ENCODE data around the gene PHRF1.
A peak's percentile ranks its signal among the peaks of the same experiment; 100 is the strongest.

The PHRF1 gene

DNA sequence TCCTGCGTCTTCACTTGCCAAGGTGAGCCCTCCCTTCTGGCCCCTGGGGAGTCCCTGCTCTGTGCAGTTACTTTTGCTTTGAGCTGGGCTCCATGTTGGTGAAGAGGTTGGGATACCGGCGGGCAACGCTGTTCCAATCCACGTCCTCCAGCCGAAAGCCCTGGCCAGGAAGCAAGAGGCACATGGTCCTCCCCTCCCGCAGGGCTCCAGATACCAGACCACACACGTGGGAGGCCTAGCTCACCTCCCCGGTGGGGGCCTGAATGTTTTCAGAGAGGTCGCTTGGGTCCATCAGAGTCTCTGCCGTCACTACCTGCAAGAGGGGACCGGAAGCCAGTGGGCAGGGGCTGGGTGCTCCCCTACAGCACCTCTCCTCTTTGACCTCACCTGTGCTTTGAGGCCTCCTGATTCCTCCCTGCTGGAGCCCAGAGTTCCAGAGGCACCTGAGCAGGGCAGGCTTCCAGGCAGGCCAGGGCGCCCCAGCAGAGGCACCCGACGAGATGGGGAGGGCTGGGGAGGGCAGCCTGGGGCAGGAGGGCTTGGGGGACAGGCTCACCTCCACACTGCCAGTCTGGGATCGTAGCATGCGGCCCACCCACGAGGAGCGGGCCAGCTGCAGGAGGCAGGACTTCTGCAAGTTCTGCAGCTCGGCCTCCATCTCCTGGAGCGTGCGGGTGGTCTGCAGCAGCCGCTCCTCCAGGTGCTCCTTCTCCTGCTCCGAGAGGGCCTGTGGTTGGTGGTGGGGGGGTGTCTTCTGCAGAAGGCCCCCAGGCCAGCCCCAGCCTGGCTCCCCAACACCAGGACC lies 18.7 kb upstream of the PHRF1 start:
- no peak for DNase-seq

- no peak for DNase-seq
Observed at GRCh38 chr11:558503-558902, 17.8 kb upstream of the PHRF1 start.

DNA sequence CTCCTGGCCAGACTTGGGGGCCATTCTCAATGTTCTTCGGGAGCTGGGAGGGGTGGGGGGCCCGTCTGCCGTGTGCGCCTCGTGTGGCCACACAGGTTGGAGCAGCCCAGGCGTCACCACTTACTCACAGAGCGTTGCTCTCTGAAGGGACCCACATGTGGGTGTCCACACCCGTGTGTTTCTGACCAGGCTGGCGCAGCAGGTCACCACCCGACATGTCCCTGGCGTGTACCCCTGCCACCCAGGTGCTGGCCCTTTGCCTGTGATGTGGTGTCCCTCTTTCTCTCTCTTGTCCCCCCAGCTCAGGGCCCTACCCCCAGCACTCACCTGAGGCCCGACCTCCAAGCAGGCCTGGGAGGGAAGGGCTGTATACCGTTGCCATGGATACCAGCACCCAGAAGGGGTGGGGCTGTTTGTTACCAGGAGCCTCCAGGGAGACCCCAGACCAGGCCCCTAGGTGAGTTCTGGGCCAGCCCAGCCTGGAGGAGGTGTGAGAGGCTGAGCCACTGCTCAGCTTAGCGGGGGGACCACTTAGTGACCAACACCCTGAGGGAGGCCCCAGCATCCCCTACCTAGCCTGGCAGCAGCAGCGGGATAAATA lies 17.1 kb upstream of the PHRF1 start:
- DNase-seq = no peak

DNA sequence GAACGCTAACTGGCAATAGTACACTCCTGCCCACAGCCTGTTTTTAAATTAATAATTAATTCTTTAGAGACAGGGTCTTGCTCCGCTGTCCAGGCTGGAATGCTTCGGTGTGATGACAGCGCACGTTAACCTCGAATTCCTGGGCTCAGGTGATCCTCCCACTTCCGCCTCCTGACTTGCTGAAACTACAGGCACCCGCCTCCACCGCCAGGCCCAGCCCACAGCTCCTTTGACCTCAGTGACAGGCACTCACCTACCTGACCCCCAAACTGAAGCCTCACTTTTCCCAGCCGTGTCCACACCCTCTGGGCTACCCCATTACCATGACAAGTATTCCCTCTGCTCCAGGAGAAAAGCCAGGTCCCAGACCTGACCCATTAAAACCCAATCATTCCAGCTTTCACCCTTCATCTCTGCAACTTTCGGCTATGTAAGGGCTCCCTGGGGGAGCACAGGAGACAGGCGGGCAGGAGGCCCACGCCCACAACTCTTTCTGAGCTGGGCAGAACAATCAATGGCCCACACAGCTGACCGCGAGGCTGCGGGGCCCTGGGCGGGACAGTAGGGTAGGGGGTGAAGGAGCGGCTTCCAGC lies 16.5 kb upstream of the PHRF1 start:
- DNase-seq = no peak

- peak; percentile 75 to 92 for DNase-seq
Observed at GRCh38 chr11:560305-561147, 15.7 kb upstream of the PHRF1 start, which contains the start of the genes LMNTD2 and RASSF7. TSS of gene LMNTD2 (minus strand) at chr11:560738. CDS start at chr11:560716, 22 bp downstream. TSS of gene RASSF7 (plus strand) at chr11:560970. CDS start at chr11:561769, 799 bp downstream.

DNA sequence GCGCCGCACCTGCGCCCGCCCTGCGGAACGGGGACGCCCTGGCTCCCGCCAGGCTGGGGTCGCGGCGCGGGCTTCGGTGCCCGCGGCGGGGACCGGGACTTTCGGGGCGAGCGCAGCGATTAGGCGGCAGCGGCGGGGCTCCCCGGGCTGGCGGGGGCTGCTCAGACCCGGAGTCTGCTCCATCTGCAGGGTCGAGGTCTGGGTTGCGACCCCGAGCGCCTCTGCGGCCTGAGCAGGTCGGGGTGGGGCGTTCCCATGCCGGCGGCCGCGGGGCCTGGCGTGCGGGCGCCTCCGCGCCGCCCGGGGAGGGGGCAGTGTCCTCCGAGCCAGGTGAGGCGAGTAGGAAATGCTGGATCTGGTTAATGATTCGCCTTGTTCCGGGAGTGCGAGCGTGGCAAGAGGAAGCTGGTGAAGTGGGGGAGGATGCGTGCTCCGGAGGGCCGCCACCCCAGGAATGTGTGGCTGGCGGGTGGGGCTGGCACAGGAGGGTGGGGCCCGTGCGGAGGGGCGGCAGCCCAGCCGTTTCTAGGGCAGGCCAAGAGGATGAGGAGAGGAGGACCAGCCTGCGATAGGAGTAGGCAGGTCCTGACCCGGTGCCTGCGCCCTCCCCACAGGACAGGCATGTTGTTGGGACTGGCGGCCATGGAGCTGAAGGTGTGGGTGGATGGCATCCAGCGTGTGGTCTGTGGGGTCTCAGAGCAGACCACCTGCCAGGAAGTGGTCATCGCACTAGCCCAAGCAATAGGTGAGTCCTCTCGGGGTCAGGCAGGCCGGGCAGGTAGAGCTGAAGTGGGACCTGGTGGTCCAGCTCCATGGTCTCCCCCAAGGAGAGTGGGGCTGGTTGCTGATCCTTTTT lies 14.9 kb upstream of the PHRF1 start:
- no peak for DNase-seq

DNA sequence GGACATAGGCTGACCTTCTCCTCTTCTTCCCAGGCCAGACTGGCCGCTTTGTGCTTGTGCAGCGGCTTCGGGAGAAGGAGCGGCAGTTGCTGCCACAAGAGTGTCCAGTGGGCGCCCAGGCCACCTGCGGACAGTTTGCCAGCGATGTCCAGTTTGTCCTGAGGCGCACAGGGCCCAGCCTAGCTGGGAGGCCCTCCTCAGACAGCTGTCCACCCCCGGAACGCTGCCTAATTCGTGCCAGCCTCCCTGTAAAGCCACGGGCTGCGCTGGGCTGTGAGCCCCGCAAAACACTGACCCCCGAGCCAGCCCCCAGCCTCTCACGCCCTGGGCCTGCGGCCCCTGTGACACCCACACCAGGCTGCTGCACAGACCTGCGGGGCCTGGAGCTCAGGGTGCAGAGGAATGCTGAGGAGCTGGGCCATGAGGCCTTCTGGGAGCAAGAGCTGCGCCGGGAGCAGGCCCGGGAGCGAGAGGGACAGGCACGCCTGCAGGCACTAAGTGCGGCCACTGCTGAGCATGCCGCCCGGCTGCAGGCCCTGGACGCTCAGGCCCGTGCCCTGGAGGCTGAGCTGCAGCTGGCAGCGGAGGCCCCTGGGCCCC lies 14.1 kb upstream of the PHRF1 start:
- no peak for DNase-seq

DNA sequence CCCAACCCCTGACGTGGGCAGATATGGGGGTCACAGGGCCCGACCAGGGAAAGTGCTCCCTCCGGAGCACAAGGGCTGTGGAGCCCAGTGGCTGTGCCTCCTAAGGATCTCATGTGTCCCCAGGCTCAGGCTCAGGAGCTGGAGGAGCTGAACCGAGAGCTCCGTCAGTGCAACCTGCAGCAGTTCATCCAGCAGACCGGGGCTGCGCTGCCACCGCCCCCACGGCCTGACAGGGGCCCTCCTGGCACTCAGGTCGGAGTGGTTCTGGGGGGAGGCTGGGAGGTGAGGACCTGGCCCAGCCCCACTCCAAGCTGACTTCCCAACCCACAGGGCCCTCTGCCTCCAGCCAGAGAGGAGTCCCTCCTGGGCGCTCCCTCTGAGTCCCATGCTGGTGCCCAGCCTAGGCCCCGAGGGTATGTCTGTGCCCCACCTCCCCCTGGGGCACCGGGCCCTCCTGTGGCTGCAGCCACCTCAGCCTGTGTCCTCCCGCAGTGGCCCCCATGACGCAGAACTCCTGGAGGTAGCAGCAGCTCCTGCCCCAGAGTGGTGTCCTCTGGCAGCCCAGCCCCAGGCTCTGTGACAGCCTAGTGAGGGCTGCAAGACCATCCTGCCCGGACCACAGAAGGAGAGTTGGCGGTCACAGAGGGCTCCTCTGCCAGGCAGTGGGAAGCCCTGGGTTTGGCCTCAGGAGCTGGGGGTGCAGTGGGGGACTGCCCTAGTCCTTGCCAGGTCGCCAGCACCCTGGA lies 13.0 kb upstream of the PHRF1 start:
- DNase-seq = no peak

DNA sequence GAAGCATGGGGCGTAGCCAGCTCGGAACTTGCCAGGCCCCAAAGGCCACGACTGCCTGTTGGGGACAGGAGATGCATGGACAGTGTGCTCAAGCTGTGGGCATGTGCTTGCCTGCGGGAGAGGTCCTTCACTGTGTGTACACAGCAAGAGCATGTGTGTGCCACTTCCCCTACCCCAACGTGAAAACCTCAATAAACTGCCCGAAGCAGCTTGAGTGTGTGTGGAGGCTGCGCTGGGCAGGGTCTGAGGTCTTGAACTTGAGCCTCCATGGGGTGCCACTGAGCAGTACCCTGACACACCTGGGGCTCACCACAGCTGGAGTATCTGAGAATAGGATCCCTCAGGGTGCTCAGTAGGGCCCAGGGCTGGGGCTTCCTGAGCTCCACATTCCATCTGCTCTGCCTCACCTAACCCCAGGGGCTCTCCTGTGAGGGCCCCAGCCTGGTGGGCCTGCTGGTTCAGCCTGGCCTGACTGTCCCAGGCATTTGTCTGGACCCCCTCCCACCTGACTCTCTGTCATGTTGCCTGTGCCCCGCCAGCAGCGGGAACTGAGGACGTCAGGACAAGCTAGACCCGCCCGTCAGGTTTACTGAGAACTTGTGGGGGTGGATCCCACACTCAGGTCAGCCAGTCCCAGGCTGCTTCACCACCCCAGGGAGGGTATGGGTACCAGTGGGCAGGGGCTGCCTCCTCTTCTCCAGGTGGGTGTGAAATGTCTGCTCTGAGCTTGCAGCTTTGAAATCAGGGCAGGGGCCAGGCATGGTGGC lies 12.3 kb upstream of the PHRF1 start:
- no peak for DNase-seq

GRCh38 chr11:565921-566509 lies 10.3 kb upstream of the PHRF1 start:
- DNase-seq = no peak

- DNase-seq = no peak
Observed at GRCh38 chr11:567011-567628, 9.2 kb upstream of the PHRF1 start.

DNA sequence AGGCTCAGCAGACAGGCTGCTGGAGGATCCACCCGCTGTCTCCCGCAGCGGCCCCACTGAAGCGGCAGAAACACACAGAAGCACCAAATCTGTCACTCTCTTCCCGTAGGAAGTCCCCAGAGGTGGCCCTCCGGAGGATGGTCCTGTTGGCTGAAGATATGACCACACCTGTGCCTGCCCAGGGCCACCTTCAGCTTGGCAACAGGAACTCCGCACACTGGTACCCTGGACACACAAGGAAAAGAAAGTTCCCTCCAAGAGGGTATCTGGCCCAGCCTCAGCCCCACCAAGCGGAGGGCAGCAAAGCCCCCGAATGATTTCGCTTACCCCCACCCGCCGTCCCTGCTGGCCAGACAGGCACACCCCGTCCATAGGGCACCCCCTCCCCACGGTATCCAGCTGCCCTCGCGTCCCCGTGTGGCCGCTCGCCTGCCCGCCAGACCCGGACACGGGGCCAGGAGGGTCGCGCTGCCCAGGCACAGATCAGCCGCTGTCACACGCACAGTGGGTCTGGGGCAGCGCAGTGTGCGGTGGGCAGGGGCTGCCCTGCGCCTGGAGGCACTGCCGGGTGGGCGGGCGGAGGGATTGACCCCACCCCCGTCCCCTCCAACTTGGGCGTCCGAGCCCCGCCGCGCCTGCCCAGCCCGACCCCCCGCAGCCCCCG lies 8.5 kb upstream of the PHRF1 start:
- no peak for DNase-seq

DNA sequence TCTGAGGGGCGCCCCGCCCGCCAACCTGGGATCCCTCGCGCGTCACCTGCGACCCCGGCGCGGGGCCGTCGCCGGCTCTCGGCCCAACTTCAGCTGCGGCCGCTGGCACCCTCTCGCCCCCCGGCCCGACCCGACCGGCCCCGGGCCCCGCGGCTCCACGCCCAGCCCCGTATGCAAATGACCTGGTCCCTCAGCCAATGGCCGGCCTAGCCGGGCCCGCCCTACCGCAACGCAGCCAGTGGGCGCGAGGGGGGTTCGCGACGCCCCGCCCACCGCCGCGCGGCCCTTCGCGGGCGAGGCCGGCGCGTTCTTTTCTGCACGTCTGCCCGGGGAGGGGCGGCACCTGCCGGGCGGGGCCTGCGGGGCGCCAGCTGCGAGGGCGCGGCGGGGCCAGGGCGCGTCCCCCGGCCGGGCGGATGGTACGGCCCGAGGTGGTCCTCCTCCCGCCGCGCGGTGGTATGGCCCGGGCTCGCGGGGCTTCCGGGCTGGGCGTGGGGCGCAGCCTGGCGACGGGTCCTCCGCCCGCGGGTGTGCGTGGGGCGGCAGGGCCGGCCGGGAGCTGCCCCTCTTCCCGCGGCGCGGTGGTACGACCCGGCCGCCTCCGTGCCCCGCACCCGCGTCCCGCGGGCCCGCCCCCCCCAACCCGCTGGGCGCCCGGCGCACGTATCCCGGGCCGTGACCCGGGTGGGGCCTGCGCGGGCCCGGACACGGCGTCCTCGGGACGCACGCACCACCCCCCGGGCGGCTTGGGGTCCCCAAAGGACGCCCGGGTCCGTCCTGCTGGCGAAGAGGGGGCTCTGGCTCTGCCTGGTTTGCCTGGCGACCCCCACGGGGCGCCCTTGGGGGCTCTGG lies 7.7 kb upstream of the PHRF1 start:
- DNase-seq = peak; percentile 88 to 97

GRCh38 chr11:569158-569885 lies 6.9 kb upstream of the PHRF1 start:
- DNase-seq = no peak

DNA sequence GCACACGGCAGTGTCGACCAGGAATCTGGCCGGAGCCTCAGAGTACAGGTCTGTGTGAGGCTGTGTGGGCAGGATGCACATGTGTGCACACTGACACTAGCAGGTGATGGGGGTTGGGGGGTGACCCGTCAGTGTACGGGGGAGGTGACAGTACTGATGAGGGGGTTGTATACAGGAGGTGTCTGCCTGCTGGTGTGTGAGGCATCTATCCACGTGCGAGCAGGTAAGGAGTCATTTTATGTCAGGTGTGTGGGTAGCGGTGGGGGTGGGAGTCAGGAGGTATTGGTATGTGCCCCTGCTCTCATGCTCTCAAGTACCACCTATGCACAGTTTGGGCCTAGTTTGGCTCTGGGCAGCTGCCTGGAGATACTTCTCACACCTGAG lies 4.5 kb upstream of the PHRF1 start:
- DNase-seq = no peak

- DNase-seq = no peak
Observed at GRCh38 chr11:573146-573759, 3.0 kb upstream of the PHRF1 start.

All from NCI-H446 (cell line).